ENCODE data around the gene SPEM1. TPM values are rescaled to one million over a fixed set of nuclear protein-coding genes. Genes with fewer than 3 reads are reported as not detected.

Gene SPEM1
- total RNA-seq, 1 donor from 2014 or later: not detected

DNA sequence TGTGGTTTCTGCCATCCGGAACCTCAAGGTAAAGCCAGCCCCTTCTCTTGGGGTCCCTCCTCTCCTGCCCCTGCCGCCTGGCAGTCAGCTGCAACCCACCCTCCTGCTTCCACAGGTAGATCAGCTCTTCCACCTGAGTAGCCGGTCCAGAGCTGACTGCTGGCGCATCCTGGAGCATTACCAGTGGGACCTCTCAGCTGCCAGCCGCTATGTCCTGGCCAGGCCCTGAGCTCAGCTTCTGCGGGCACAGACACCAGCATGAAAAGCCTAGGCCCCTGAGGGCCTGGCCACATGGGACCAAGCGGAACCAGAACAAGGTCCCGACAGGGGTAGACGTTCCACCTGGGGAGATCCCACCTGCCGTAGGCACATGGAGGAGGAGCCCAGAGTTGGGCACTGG, 31.3 kb upstream of the SPEM1 start:
- TF ChIP-seq CTCF (IDR thresholded peaks at IDR 0.05): no peak

GRCh38 chr17:7389924-7390910, 29.9 kb upstream of the SPEM1 start:
- peaks cover 7% of the 10 kb centered on the region for H3K4me1 ChIP-seq
- no peaks in the 10 kb centered on the region for H3K9me3 ChIP-seq
- no peaks in the 10 kb centered on the region for H3K27me3 ChIP-seq
- no peak for ATAC-seq
- H3K27ac ChIP-seq: no peak overlapping the region
- DNase-seq: no peak
- no peak for TF ChIP-seq CTCF (IDR thresholded peaks at IDR 0.05)
- no peak overlapping the region for H3K4me3 ChIP-seq
- intact Hi-C loops (cut with DNase I): no loop called here
- peaks cover 17% of the 10 kb centered on the region for H3K36me3 ChIP-seq

More for the DNA sequence above, 31.3 kb upstream of the SPEM1 start:
- DNase-seq (no peak), ATAC-seq (no peak)
- intact Hi-C loops (cut with DNase I): no loop called here
- Histone ChIP-seq H3K36me3 (peaks cover 17% of the 10 kb centered on the region), H3K9me3 (no peaks in the 10 kb centered on the region), H3K27ac (no peak overlapping the region), H3K4me1 (peaks cover 8% of the 10 kb centered on the region), H3K27me3 (no peaks in the 10 kb centered on the region), H3K4me3 (no peak overlapping the region)

DNA sequence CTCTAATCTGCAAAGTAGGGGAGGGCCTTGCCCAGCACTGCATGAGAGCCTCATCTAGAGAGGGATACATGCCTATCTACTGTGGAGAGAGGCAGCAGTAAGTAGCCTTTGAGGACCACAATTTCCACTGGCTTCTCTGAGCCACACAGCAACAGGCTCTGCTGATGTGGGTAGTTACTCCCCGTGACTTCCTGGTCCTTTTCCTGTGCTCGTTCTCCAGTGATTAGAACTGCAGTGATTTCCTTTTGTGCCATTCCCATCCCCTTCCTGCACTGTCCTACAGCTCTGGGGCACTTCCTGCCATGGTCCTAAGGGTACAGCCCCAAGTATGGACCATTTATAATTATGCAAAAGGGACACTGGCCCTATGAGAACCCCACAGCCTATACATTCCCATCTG, 28.8 kb upstream of the SPEM1 start:
- no peak overlapping the region for H3K27ac ChIP-seq
- ATAC-seq (no peak), DNase-seq (no peak)
- no peak for TF ChIP-seq CTCF (IDR thresholded peaks at IDR 0.05)
- no peaks in the 10 kb centered on the region for H3K27me3 ChIP-seq
- H3K9me3 ChIP-seq: no peaks in the 10 kb centered on the region
- H3K36me3 ChIP-seq: peaks cover 17% of the 10 kb centered on the region
- peaks cover 7% of the 10 kb centered on the region for H3K4me1 ChIP-seq
- no peak overlapping the region for H3K4me3 ChIP-seq
- intact Hi-C loops (cut with DNase I): no loop called here

GRCh38 chr17:7392696-7393612, 27.2 kb upstream of the SPEM1 start:
- peak overlapping the region; percentile 92 for H3K27ac ChIP-seq
- H3K27me3 ChIP-seq: no peaks in the 10 kb centered on the region
- peaks cover 17% of the 10 kb centered on the region for H3K36me3 ChIP-seq
- intact Hi-C loops (cut with DNase I): no loop called here
- H3K9me3 ChIP-seq: no peaks in the 10 kb centered on the region
- ATAC-seq (no peak), DNase-seq (no peak)
- peaks cover 7% of the 10 kb centered on the region for H3K4me1 ChIP-seq
- TF ChIP-seq CTCF (IDR thresholded peaks at IDR 0.05): no peak
- peak overlapping the region; percentile 76 for H3K4me3 ChIP-seq

DNA sequence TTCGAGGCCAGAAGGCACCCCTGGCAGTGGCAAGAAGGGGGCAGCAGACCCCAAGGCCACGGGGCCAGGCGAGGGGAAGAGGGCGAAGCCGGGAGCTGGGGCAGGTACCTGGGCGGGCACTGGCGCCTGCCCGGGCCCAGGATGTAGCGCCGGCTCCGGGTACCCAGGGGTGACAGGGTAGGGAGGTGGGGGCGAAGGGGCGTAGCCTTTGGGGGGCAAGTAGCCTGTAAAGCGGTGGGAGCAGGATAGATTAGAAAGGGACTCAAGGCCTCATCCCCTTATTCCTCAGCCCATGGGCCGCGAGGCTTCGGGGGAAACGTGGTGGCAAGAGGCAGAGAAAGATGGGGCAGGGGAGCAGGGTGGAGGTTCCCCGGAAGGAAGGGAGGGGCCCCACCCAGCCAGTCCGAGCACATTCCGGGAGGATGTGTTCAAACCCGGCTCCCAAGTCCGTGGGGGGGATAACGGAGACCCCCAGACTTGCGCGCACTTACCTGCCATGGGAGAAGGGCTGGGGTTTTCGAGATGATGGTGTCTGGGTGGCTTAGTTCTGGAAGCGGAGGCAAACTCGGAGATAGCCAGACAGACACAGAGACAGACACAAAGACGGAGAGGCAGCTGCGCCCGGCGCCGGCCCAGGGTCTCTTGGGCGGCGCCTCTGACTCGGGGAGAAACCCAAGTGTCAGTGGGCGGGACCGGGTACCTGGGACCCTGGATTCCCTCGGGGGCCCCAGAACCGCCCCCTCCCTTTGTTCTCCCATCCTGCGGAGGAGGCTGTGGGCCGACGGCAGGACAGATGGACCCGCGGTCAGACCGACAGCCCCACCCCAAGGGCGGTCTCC, 26.3 kb upstream of the SPEM1 start:
- peak; percentile 14 for ATAC-seq
- Histone ChIP-seq H3K27me3 (no peaks in the 10 kb centered on the region), H3K4me3 (peak overlapping the region; percentile 76), H3K4me1 (peaks cover 7% of the 10 kb centered on the region), H3K9me3 (no peaks in the 10 kb centered on the region), H3K27ac (peak overlapping the region; percentile 92), H3K36me3 (peaks cover 11% of the 10 kb centered on the region)
- DNase-seq: no peak
- intact Hi-C loops (cut with DNase I): no loop called here
- TF ChIP-seq CTCF (IDR thresholded peaks at IDR 0.05): no peak
